Heart right ventricle (tissue), 16 donors: ENCODE results near the gene ATAD3A. TPM values are rescaled to one million over a fixed set of nuclear protein-coding genes. Genes with fewer than 3 reads are reported as not detected.
A peak's percentile ranks its signal among the peaks of the same experiment; 100 is the strongest.
"Not testable (repeated sequence)": the region's sequence is repeated elsewhere in the genome, so short reads cannot be mapped to it uniquely, and the experiment has no call there.

Source experiments
- ATAC-seq, 8 donors: fragments of 200-7000 bp; cut with Tn5 transposase; one replicate each; pipeline ENCODE4 v1.9.1; 2020; ENCODE audit warnings: mild to moderate bottlenecking in 8 of 8, moderate library complexity in 8 of 8, moderate number of reproducible peaks in 1 of 8
- DNase-seq, 2 donors: peaks; one replicate each; pipeline ENCODE4 v3.0.0-alpha.2; 2020
- H3K27ac ChIP-seq, 10 donors: fragments of 200-600 bp; sonication (generic) in 2 of 10; one replicate each; pipeline versions ENCODE4 v1.5.0 to v1.8.0; 2020 to 2022; ENCODE audit warnings: mild to moderate bottlenecking in 3 of 10
- H3K27me3 ChIP-seq, 7 donors: fragments of 200-600 bp; one replicate each; pipeline ENCODE4 v1.8.0; 2021 to 2022; ENCODE audit warnings: mild to moderate bottlenecking in 2 of 7
- H3K36me3 ChIP-seq, 9 donors: fragments of 200-600 bp; sonication (generic) in 1 of 9; one replicate each; pipeline versions ENCODE4 v1.5.0 to v1.8.0; 2020 to 2022; ENCODE audit warnings: mild to moderate bottlenecking in 2 of 9
- H3K4me1 ChIP-seq, 9 donors: fragments of 200-600 bp; sonication (generic) in 1 of 9; one replicate each; pipeline versions ENCODE4 v1.5.0 to v1.8.0; 2020 to 2022; ENCODE audit warnings: mild to moderate bottlenecking in 4 of 9
- H3K4me3 ChIP-seq, 10 donors: fragments of 200-600 bp; sonication (generic) in 2 of 10; one replicate each; pipeline versions ENCODE4 v1.5.0 to v1.8.0; 2020 to 2022; ENCODE audit warnings: mild to moderate bottlenecking in 7 of 10, moderate library complexity in 2 of 10
- H3K9me3 ChIP-seq, 11 donors: fragments of 200-600 bp in 10 of 11; sonication (generic) in 2 of 11; one replicate each; pipeline versions ENCODE4 v1.5.0 to v1.8.0; 2013 to 2022; ENCODE audit warnings: mild to moderate bottlenecking in 2 of 11, control low read depth in 1 of 11, moderate library complexity in 1 of 11
- WGBS, 2 donors: extraction: QIAGEN DNeasy Blood & Tissue Kit; methylation state at CpG; one replicate each; pipeline ENCODE4 v1.1.7; 2013; ENCODE audit warnings: inconsistent platforms in 1 of 2; 5-methylcytosine and 5-hydroxymethylcytosine counted together
- intact Hi-C, 10 donors: fragments of 100-400 bp; cut with DNase I; formaldehyde crosslinking; loops; one replicate each; pipeline versions ENCODE4 v1.11.1 to v1.14.2; 2022
- long read RNA-seq, 3 donors: library from polyadenylated mRNA; unstranded; transcript quantifications; one replicate each; pipeline ENCODE4 v2.0.0, GENCODE V29; 2020 to 2021
- polyA plus RNA-seq, 2 donors: library from polyadenylated mRNA; stranded (reverse); fragments of 200-250 nt; gene quantifications; one replicate each; pipeline ENCODE4 v1.2.3, GENCODE V29; 2013
- total RNA-seq, 10 donors: library from RNA; stranded (reverse); fragmentation: NEBNext Ultra II Directional in 3 of 10; extraction: Animal tissue kit (Norgen Biotek cat#: 25700) in 3 of 10; gene quantifications; one replicate each; pipeline versions ENCODE4 v1.2.1 to v1.2.4, GENCODE V29; 2021 to 2023
- TF ChIP-seq, protein P1 (sequence below), 9 donors: fragments of 200-600 bp; sonication (generic) in 2 of 9; IDR thresholded peaks; one replicate each; pipeline versions ENCODE4 v1.5.0 to v1.8.0; 2021 to 2022; ENCODE audit warnings: antibody characterized with exemption in 9 of 9, mild to moderate bottlenecking in 5 of 9, moderate library complexity in 1 of 9
- donor health status: Arrhythmogenic right ventricular cardiomyopathy.
- donor health status: ischemic (EF 13 %, LVEDD 7.1; RV severe dilation, severe dysfunction).
- donor health status: healthy with polysubstance abuse.
- donor health status: DM: no; HTN: yes; CAD: no.
- donor health status: DM: no; HTN: no; CAD: no.
- donor health status: ischemic (EF 25% LVEDD 6.9; RV normal size, moderate dysfunction).
- donor health status: ischemic (EF 25% LVEDD 5.7; RV mildly dilated, moderate dysfunction).
- donor health status: healthy.
- donor health status: DM: yes; HTN: yes; CAD: no.
- donor health status: Ischemic cardiomyopathy.
- donor health status: ischemic (EF 35%, LVEDD 5.7; RV mildly dilated, moderate dysfunction).
- donor health status: nonischemic (EF 11% LVEDD 7.7; RV severe dilation, severe dysfunction).
- donor health status: DM: yes; HTN: yes; CAD: no.
- donor health status: PGD.
- donor health status: ischemic (EF 29% LVEDD 5.4; RV normal size, mild dysfunction).
- donor health status: nonischemic (EF 23%, LVEDD 6.1; RV moderate dilation, normal function).

Gene ATAD3A
- total RNA-seq (10 to 100 TPM; 13.2 to 27.9 (median 15.6) TPM), polyA plus RNA-seq (10 to 100 TPM; 24.7 to 39.4 TPM)
- long read RNA-seq, donor 1, transcript ATAD3A-203 (16 exons, 2,492 nt): major isoform, 79 of 98 reads
- long read RNA-seq, donor 1, partial matches to known transcripts: 6 of 98 reads
- long read RNA-seq, donor 1, other reads (novel, unspliced or antisense): 13 of 98 reads
- long read RNA-seq, donor 2, transcript ATAD3A-203 (16 exons, 2,492 nt): major isoform, 67 of 89 reads
- long read RNA-seq, donor 2, partial matches to known transcripts: 8 of 89 reads
- long read RNA-seq, donor 2, other reads (novel, unspliced or antisense): 14 of 89 reads
- long read RNA-seq, donor 3, transcript ATAD3A-203 (16 exons, 2,492 nt): major isoform, 8 of 24 reads
- long read RNA-seq, donor 3, partial matches to known transcripts: 11 of 24 reads
- long read RNA-seq, donor 3, other reads (novel, unspliced or antisense): 5 of 24 reads

DNA sequence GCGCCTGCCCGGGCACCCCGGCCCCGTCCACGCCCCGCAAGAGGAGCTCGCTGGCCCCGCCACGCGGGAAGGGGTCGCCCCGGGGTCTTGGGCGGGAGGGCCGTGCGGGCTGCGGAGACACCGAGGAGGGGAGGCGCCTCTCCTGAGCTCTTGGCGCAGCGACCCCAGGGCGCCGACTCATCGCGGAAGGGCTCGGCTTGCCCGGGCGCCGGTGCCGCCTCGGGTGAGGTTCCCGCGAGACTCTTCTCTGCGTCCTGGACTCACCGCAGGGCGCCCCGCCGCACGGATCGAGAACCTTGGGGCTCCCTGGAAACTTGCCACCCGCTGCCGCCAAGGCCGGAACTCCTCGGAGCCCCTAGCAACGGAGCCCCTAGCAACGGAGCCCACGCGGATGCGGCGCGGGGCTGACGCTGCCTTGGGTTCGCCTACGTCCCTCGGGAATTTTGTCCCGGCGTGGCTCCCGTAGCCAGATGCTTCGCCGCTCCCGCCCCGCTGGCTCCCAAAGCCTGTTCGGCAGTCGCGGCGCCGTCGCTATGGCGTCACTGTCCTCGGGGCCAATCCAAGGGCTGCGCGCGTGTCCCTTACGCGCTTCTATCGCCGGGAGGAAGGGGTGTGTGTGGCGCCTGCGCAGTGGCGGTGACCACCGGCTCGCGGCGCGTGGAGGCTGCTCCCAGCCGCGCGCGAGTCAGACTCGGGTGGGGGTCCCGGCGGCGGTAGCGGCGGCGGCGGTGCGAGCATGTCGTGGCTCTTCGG is at the start of gene ATAD3A:
TSS of gene ATAD3A (plus strand) at position 630 of the 753 bp plus-strand sequence. CDS start at position 737, 107 bp downstream.
- H3K27ac ChIP-seq: peak within 1 kb of the TSS; percentile 74 to 96 (median 90)
- H3K36me3 ChIP-seq: peaks cover 0 to 13% (median 0%) of the 10 kb centered on the region in 9 donors
- WGBS, 2 donors: 0% methylated on average over 94 to 99 of the region's 99 CpGs
- no peaks in the 10 kb centered on the region for H3K9me3 ChIP-seq
- peak within 1 kb of the TSS; percentile 59 to 96 (median 83) for H3K4me3 ChIP-seq
- DNase-seq: peak; percentile 98 to 99
- TF ChIP-seq, protein P1, sequence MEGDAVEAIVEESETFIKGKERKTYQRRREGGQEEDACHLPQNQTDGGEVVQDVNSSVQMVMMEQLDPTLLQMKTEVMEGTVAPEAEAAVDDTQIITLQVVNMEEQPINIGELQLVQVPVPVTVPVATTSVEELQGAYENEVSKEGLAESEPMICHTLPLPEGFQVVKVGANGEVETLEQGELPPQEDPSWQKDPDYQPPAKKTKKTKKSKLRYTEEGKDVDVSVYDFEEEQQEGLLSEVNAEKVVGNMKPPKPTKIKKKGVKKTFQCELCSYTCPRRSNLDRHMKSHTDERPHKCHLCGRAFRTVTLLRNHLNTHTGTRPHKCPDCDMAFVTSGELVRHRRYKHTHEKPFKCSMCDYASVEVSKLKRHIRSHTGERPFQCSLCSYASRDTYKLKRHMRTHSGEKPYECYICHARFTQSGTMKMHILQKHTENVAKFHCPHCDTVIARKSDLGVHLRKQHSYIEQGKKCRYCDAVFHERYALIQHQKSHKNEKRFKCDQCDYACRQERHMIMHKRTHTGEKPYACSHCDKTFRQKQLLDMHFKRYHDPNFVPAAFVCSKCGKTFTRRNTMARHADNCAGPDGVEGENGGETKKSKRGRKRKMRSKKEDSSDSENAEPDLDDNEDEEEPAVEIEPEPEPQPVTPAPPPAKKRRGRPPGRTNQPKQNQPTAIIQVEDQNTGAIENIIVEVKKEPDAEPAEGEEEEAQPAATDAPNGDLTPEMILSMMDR (IDR thresholded peaks at IDR 0.05): no peak
- peak; percentile 94 to 99 (median 98) for ATAC-seq
- peaks cover 5 to 22% (median 9%) of the 10 kb centered on the region in 9 donors for H3K4me1 ChIP-seq
- intact Hi-C loops: no loop called here
- H3K27me3 ChIP-seq: no peaks in the 10 kb centered on the region

DNA sequence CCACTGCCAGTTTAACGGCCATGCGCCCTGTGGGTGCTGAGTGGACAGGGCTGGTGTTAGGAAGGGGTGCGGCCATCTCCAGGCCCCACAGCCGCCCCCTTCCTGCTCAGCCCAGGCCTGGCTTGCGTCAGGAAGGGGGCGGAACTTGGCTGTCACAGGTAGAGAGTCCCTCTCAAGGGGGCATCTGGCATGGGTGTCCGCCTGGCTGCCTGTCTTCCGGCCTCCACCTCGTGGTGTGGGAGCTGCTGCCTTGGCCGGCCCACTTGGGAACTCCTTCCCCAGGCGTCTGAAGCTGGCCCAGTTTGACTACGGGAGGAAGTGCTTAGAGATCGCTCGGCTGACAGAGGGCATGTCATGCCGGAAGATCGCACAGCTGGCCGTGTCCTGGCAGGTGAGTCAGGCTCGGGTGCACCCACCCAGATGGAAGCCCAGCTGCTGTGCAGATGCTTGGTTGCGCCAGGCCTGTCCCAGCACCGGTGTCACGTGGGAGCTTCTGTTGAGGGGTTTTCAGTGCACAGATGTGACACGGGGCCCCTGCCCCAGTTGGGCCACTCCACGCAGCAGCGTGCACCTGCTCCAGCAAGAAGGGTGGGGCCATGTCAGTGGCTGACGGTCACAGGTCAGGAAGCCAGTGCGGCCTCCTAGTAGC is 49.5 kb upstream of the ATAD3A start:
- WGBS, 2 donors: 46 to 48% methylated on average over 26 of the region's 26 CpGs
- Histone ChIP-seq H3K27me3 (peaks cover 0 to 8% (median 0%) of the 10 kb centered on the region in 7 donors), H3K4me1 (peaks cover 0 to 21% (median 2%) of the 10 kb centered on the region in 9 donors), H3K36me3 (no peaks in the 10 kb centered on the region), H3K27ac (peak overlapping the region in 8 of 10 donors; percentile 12 to 62 (median 40)), H3K9me3 (no peaks in the 10 kb centered on the region), H3K4me3 (peak overlapping the region in 2 of 10 donors; percentile 1 to 32)
- ATAC-seq (peak; percentile 62 to 92 (median 86)), DNase-seq (peak; percentile 43 to 51)
- intact Hi-C loops: no loop called here
- TF ChIP-seq, protein P1 (IDR thresholded peaks at IDR 0.05): no peak

DNA sequence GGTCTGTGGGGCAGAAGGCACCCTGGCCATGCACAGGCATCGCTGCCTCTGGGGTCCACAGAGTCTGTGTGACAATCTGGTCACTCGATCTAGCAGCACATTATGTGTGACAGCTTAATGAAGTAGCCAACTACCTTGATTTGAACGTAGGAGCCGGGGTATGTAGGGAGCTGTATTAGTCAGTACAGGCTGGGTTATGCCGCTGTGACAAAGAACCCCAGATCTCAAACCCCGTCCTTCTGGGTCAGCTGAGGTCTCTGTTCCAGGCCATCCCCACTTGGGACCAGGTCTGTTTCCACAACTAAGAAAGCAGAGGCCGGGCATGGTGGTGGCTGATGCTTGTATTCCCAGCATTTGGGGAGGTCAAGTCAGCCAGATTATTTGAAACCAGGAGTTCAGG is 48.6 kb upstream of the ATAD3A start:
- DNase-seq: no peak
- no peak overlapping the region for H3K4me3 ChIP-seq
- no peak for ATAC-seq
- TF ChIP-seq, protein P1 (IDR thresholded peaks at IDR 0.05): no peak
- peaks cover 0 to 21% (median 2%) of the 10 kb centered on the region in 9 donors for H3K4me1 ChIP-seq
- no peak overlapping the region for H3K27ac ChIP-seq
- intact Hi-C loops: no loop called here
- H3K9me3 ChIP-seq: no peaks in the 10 kb centered on the region
- H3K36me3 ChIP-seq: no peaks in the 10 kb centered on the region
- peaks cover 0 to 8% (median 0%) of the 10 kb centered on the region in 7 donors for H3K27me3 ChIP-seq
- 80 to 91% methylated on average over 7 of the region's 7 CpGs for WGBS, 2 donors

DNA sequence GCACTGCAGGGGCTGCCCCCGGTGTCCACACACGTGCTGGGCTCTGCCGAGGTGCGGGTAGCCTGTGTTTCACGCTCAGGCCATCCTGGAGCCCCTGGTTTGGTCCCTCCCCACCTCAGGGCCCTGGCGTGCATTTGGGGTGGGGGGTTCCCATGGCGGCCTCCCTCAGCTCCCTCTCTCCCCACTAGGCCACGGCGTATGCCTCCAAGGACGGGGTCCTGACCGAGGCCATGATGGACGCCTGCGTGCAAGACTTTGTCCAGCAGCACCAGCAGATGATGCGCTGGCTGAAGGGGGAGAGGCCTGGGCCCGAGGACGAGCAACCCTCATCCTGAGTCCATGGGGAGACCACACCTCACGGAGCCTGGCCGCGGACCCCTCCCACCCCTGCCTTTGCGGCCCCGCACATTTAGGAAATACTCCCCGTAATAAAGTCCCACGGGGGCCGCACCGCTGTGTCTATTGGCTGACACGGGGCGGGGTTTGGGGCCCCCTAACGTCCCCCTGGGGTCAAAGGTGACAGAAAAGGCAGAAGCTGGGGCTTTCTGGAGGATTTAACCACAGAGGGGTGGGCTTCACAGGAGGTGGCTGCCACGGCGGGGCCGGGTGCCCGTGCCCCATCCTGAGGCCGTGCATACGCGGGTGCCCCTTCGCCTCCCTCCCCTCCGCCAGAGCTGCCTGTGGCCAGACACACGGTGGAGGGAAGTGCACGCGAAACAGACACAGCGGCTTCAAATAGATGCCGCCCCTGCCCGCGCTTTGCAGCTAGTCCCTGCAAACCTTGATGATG is 43.6 kb upstream of the ATAD3A start:
- peak in 1 of 8 donors; percentile 13 for ATAC-seq
- intact Hi-C loops: not testable (repeated sequence)

More for the DNA sequence above, 43.6 kb upstream of the ATAD3A start:
- H3K4me1 ChIP-seq: peaks cover 0 to 21% (median 16%) of the 10 kb centered on the region in 9 donors
- H3K4me3 ChIP-seq, H3K27me3 ChIP-seq, DNase-seq, H3K9me3 ChIP-seq, H3K27ac ChIP-seq, H3K36me3 ChIP-seq: not testable (repeated sequence)
- WGBS, 2 donors: 85 to 87% methylated on average over 29 to 35 of the region's 44 CpGs
